HCT116 (cell line): Measurements from ENCODE around the gene RRAD.

Source experiments
- CBX3 ChIP-seq: IDR thresholded peaks from 2 replicates; pipeline ENCODE4 v1.6.1; 2012; ENCODE audit warnings: low read depth
- EZH2 ChIP-seq: fragments of 200-600 bp; sonication (generic); IDR thresholded peaks from 2 replicates; pipeline ENCODE4 v1.6.1; 2017; ENCODE audit warnings: antibody characterized with exemption, mixed run types
- EZH2phosphoT487 ChIP-seq: fragments of 200-600 bp; IDR thresholded peaks from 2 replicates; pipeline ENCODE4 v1.6.1; 2018; ENCODE audit warnings: antibody characterized with exemption, borderline replicate concordance
- FOSL1 ChIP-seq: IDR thresholded peaks from 2 replicates; pipeline ENCODE4 v1.6.1; 2012; ENCODE audit warnings: low read depth
- POLR2A ChIP-seq: IDR thresholded peaks from 2 replicates; pipeline ENCODE4 v1.7.0; 2011; ENCODE audit warnings: borderline replicate concordance; ENCODE audit not compliant: insufficient read depth, insufficient read length; ENCODE audit errors: extremely low read depth
- SP1 ChIP-seq: IDR thresholded peaks from 2 replicates; pipeline ENCODE4 v1.6.1; 2012; ENCODE audit warnings: low read depth
- YY1 ChIP-seq: IDR thresholded peaks from 2 replicates; pipeline ENCODE4 v1.6.1; 2011; ENCODE audit warnings: low read length, low read depth, moderate library complexity, mild to moderate bottlenecking; ENCODE audit not compliant: insufficient replicate concordance; ENCODE audit errors: extremely low read depth
- TF ChIP-seq, protein P1 (sequence below), 3 experiments: fragments of 200-600 bp in 1 of 3; sonication (generic) in 1 of 3; IDR thresholded peaks in 2 of 3; conservative IDR thresholded peaks in 1 of 3; 2 replicates each; pipeline ENCODE4 v1.5.1; 2012 to 2017; ENCODE audit warnings: low read depth in 2 of 3, low read length in 2 of 3, antibody characterized with exemption in 1 of 3, borderline replicate concordance in 1 of 3, control low read depth in 1 of 3, mild to moderate bottlenecking in 1 of 3, mixed read lengths in 1 of 3, mixed run types in 1 of 3, moderate library complexity in 1 of 3; ENCODE audit not compliant: insufficient read depth in 1 of 3

DNA sequence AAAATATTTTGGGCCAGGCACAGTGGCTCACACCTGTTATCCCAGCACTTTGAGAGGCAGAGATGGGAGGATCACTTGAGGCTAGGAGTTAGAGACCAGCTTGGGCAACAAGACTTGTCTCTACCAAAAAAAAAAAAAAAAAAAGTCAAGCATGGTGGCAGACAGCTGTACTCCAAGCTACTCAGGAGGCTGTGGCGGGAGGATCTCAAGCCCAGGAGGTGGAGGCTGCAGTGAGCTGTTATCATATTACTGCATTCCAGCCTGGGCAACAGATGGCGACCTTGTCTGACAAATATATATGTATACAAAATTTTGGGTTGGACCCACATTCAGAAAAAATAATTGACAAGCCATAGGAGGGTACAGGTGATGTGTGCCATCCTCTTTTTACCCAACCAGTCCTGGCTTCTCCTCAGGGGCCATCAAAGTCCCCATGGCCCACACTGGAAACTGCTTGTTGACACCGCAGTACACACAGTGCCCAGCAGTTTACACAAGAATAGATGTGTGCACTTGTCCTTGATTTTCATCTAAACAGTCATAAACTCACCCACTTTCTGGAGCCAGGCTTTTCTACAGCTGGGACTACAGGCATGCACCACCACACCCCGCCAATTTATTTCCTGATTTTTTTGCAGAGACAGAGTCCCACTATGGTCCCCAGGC is 11.7 kb upstream of the RRAD start:
- TF ChIP-seq, protein P1, sequence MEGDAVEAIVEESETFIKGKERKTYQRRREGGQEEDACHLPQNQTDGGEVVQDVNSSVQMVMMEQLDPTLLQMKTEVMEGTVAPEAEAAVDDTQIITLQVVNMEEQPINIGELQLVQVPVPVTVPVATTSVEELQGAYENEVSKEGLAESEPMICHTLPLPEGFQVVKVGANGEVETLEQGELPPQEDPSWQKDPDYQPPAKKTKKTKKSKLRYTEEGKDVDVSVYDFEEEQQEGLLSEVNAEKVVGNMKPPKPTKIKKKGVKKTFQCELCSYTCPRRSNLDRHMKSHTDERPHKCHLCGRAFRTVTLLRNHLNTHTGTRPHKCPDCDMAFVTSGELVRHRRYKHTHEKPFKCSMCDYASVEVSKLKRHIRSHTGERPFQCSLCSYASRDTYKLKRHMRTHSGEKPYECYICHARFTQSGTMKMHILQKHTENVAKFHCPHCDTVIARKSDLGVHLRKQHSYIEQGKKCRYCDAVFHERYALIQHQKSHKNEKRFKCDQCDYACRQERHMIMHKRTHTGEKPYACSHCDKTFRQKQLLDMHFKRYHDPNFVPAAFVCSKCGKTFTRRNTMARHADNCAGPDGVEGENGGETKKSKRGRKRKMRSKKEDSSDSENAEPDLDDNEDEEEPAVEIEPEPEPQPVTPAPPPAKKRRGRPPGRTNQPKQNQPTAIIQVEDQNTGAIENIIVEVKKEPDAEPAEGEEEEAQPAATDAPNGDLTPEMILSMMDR (IDR thresholded peaks at IDR 0.05 in 2 of 3, conservative IDR thresholded peaks at IDR 0.05 in 1 of 3; ENCODE audit: borderline replicate concordance in 1 of 3, insufficient read depth in 1 of 3, low read depth in 2 of 3, low read length in 2 of 3): no peak
- TF ChIP-seq SP1 (no peak), YY1 (no peak), EZH2phosphoT487 (no peak), POLR2A (no peak), FOSL1 (no peak), EZH2 (no peak), CBX3 (no peak)
